Stimulated activated CD8-positive, alpha-beta memory T cell treated with anti-CD3 and anti-CD28 coated beads, Interleukin-15, amount 100 ng/mL, for 4 hours (primary cell): ENCODE data around the gene MRPL10.
"Not testable (repeated sequence)": the region's sequence is repeated elsewhere in the genome, so short reads cannot be mapped to it uniquely, and the experiment has no call there.

Experiments used
- DNase-seq, 2 donors: peaks; one replicate each; pipeline ENCODE4 v3.0.0-alpha.2; 2020; ENCODE audit warnings: low read depth in 2 of 2

The MRPL10 gene

GRCh38 chr17:47792979-47793378 lies 38.4 kb downstream of the MRPL10 start:
- DNase-seq, result no peak

DNA sequence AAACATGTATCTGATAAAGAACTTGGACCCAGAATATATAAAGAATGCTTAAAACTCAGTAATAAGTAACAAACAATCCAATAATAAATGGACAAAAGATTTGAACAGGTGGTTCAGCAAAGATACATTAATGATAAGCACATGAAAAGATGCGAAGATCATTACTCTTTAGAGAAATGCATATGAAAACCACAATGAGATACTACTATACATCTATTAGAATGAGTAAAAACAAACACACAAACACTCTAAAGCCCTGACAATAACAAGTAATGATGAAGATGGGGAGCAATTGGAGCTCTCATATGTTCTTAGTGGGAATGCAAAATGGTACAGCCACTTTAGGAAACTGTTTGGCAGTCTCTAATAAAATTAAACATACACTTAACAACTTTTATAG lies 38.9 kb downstream of the MRPL10 start:
- DNase-seq, result no peak

- no peak for DNase-seq
Observed at GRCh38 chr17:47791025-47791424, 40.3 kb downstream of the MRPL10 start.

GRCh38 chr17:47789611-47790561 lies 41.5 kb downstream of the MRPL10 start:
- DNase-seq, result peak in 1 of 2 donors; percentile 19

DNA sequence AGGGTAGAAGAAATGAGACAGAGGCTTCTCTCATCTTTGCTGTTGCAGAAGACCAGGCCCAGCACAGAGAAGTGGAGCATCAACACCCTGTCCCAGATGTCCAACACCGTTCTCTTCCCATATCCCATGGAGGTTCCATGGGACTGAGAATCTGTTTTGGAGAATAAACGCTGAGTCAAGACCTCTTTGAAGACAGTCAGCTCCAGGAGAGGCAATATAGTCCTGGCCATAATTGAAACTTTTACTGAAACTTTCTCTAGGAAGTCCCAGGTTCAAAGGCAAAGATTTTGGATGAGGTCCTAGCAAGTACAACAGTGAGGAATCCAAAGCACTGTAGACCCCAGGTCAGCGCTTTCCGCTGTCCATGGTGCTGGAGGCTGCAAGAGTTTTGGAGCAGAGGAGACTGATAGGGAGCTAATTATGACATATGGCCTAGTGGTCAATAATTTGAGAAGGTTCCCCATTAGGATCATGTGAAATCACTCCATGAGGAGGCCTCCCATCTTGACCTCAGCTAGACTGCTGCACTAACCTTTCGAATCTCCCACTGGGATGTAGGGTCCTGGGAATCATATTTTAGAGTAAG lies 45.7 kb downstream of the MRPL10 start:
- DNase-seq, result no peak

DNA sequence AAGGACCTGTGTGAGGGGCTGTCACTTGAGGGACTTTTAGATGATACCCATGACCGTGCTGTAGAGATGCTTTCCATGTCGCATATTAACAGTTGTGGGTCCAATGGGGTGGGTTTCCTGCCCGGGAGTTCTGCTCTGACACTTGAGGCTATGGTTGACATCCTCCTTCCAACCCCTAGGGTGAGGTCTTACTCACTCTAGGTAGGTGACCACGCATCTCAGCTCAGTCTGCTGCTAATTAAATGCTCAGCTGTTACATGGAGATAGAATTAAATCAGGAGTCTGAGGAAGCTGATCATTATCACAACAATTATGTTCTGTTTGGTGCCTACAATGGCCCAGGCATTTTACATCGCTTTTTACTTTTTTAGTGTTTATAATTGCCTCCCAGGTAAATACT lies 49.9 kb downstream of the MRPL10 start:
- DNase-seq, result no peak

DNA sequence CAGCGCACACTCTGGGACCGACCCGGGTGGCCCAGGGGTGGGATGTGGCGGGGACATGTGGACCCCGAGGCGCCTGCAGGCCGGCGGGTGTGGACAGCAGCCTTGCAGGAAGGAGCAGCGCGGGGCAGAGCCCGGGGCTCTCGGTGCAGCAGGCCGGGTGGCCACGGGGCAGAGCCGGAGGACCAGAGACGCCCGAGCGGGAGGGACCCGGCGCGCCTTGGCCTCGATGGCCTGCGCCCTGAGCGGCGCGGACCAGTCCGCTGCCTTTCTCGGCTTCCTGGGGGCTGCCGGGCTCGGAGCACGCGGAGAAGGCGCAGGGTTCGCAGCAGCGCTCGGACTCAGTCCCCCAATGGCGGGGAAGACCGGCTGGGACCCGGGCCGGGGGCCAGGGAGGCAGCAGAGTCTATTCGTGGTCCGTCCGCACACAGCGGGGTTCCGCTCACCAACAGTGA lies 53.1 kb downstream of the MRPL10 start:
- DNase-seq, result no peak

DNA sequence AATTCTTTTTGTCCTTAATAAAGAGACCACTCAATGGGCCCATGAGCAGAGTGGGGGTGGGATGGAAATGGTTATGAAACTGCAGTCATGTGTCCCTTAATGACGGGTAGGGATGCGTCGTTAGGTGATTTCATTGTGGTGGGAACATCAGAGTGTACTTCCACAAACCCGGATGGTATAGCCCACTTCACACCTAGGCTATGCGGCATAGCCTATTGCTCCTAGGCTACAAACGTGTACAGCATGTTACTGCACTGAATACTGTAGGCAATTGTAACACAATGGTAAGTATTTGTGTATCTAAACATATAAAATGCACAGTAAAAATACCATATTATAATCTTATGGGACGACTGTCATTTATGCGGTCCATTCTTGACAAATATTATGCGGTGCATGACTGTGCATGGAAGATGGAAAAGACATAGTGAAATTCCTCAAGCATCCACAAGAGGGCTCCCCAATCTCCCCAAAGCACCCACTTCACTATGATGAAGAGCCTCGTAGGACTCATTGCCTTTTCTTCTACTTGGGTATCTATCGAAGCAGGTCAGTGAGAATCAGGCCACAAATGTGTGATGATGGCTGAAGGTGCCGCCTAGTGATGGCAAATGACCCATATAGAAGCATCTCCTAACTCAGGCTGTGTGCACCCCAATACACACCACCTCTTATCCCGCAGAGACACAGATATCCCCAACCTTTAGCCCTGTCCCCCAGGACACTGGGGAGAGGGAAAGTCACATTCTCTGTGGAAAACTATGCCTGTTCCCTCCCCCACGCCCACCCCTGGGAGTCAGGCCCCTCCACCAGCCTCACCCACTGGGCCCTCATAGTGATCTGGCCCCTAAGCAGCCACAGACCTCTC lies 54.8 kb downstream of the MRPL10 start:
- peak in 1 of 2 donors; percentile 10 for DNase-seq

DNA sequence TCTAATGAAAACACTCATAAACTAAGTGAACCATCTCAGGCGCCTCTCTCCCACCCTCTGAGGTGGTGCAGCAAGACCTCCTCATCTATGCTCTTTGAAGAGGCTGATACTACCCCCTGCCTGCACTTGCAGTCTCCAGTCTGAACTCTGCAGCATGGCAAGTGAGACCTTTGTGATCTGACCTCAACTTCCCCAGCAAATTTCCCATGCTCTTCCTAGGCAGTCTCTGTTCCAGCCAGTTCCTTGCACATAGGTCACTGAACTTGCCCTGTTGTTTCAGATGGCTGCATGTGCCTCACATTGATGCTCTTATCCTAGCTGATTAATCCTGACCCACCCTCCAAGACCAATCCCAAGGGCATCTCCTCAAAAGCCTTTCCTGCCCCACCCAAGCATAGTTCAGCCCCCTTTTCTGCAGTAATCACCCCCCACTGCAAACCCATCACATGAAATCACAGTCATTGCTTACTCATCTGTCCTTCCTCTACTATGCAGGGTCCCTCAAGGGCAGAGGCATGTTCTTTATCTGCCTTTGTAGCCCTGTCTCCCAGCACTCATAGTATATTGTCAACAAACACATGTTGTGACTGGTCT lies 56.3 kb downstream of the MRPL10 start:
- no peak for DNase-seq

GRCh38 chr17:47774331-47774730 lies 57.0 kb downstream of the MRPL10 start:
- no peak for DNase-seq

- not testable (repeated sequence) for DNase-seq
Observed at GRCh38 chr17:47773649-47774048, 57.7 kb downstream of the MRPL10 start.
